ENCODE data around the gene KRTAP10-11. TPM values are rescaled to one million over a fixed set of nuclear protein-coding genes. Genes with fewer than 3 reads are reported as not detected.
A peak's percentile ranks its signal among the peaks of the same experiment; 100 is the strongest.

Gene KRTAP10-11
- total and polyA plus RNA-seq, 2 donors from 2014 or later, result not detected

DNA sequence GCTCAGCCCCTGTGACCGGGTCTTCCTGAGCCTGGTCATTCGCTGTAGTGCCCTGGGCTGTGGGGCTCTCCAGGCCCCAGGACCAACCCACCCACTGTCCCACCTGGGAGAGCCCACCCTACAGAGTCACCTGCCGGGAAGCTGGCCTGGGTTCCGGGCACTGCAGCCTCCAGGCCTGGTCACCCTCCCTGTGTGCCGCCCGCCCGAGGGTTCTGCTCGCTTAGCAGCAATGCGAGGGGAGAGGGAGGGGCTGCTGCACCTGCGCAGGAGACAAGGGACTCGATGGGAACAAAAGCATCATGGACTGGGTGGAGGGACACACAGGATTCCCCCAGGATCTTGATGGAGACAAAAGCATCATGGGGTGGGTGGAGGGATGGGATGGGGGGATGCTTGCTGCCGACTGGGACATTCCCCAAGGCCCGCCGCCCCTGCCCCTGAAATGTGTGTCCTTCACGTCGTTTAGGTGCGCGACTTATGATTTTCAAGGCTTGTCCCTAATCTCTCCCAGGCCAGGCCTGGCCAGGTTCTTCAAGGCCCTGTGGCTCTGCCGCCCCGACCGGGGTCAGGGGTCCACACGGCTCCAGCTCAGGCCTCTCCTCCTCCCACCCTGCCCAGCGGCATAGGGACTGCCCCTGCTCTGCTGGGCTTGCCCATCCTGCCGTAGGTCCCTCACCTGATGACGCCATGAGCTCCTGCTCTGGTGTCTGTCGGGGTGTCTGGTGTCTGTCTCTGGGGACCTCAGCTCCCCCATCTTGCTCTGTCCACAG lies 32.6 kb upstream of the KRTAP10-11 start:
- peak in 1 of 5 donors; percentile 66 for DNase-seq
- intact Hi-C loops (cut with DNase I), result no loop called here

DNA sequence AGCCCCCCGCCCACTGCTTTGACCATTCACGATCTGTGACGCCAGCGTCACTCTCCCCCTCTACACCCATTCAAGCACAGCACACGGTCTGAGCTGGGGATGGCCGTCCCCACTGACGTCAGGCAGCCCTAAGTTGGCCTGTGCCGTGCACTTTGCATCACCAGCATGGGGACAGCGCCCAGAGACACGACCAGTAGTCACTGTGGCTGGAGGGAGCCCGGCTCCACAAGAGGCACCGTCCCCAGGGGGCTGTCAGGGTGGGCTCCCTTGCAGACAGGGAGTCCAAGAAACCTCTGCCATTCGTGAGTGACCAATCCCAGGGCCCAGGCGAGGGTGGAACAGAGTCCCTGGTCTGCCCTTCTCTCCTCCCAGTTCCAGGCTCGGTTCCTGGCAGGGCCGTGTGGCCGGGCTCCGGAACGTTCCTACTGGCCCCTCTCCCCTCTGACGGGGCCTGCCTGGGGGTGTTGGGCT lies 32.0 kb upstream of the KRTAP10-11 start:
- H3K27ac ChIP-seq (ENCODE audit: low read depth in 2 of 2, low read length in 2 of 2), result no peak overlapping the region
- TF ChIP-seq CTCF (IDR thresholded peaks at IDR 0.05; ENCODE audit: borderline replicate concordance, extremely low read depth, insufficient read depth), result no peak
- FAIRE-seq (no peak), DNase-seq (peak in 1 of 5 donors; percentile 55)
- H3K36me3 ChIP-seq (ENCODE audit: control insufficient read depth in 2 of 3, insufficient read depth in 3 of 3, low read length in 3 of 3), result no peaks in the 10 kb centered on the region
- no peaks in the 10 kb centered on the region for H3K27me3 ChIP-seq (ENCODE audit: control insufficient read depth, insufficient read depth, low read length)
- intact Hi-C loops (cut with DNase I), result no loop called here
- H3K9me3 ChIP-seq (ENCODE audit: control insufficient read depth in 2 of 3, insufficient read depth in 1 of 3, low read length in 3 of 3), result peaks cover 0 to 5% (median 0%) of the 10 kb centered on the region in 3 donors
- H3K9ac ChIP-seq (ENCODE audit: low read length in 3 of 3), result no peak overlapping the region
- no peaks in the 10 kb centered on the region for H3K4me1 ChIP-seq (ENCODE audit: control insufficient read depth in 2 of 3, insufficient read depth in 2 of 3, low read depth in 1 of 3, low read length in 3 of 3)
- no peak overlapping the region for H3K4me3 ChIP-seq (ENCODE audit: low read length in 3 of 3)

More for the DNA sequence above, 32.6 kb upstream of the KRTAP10-11 start:
- Histone ChIP-seq H3K9me3 (ENCODE audit: control insufficient read depth in 2 of 3, insufficient read depth in 1 of 3, low read length in 3 of 3) (peaks cover 0 to 5% (median 0%) of the 10 kb centered on the region in 3 donors), H3K27me3 (ENCODE audit: control insufficient read depth, insufficient read depth, low read length) (no peaks in the 10 kb centered on the region), H3K4me1 (ENCODE audit: control insufficient read depth in 2 of 3, insufficient read depth in 2 of 3, low read depth in 1 of 3, low read length in 3 of 3) (no peaks in the 10 kb centered on the region), H3K27ac (ENCODE audit: low read depth in 2 of 2, low read length in 2 of 2) (no peak overlapping the region), H3K4me3 (ENCODE audit: low read length in 3 of 3) (no peak overlapping the region), H3K9ac (ENCODE audit: low read length in 3 of 3) (no peak overlapping the region), H3K36me3 (ENCODE audit: control insufficient read depth in 2 of 3, insufficient read depth in 3 of 3, low read length in 3 of 3) (no peaks in the 10 kb centered on the region)
- TF ChIP-seq CTCF (IDR thresholded peaks at IDR 0.05; ENCODE audit: borderline replicate concordance, extremely low read depth, insufficient read depth), result no peak
- no peak for FAIRE-seq

DNA sequence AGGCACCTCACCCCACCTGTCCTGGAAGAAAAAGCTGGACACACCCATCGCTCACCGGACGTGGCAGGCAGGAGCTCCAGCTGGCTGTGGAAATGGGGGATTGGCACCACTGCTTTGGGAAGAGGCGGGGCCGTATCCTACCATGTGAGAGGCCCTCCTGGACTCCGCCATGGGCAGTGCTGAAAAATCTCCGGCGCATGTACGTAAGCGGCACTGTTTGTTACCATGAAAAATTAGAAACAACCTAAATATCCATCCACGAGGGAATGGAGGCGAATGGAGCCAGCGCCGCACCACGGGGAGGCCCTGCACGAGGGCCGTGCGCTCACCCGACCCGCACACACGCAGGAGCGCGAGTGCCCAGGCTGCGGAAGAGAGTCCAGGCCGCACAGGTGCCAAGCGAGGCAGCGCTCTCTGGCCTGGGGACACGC lies 31.2 kb upstream of the KRTAP10-11 start:
- Histone ChIP-seq H3K36me3 (ENCODE audit: control insufficient read depth in 2 of 3, insufficient read depth in 3 of 3, low read length in 3 of 3) (no peaks in the 10 kb centered on the region), H3K9ac (ENCODE audit: low read length in 3 of 3) (no peak overlapping the region), H3K9me3 (ENCODE audit: control insufficient read depth in 2 of 3, insufficient read depth in 1 of 3, low read length in 3 of 3) (peaks cover 0 to 5% (median 0%) of the 10 kb centered on the region in 3 donors), H3K27me3 (ENCODE audit: control insufficient read depth, insufficient read depth, low read length) (no peaks in the 10 kb centered on the region), H3K4me3 (ENCODE audit: low read length in 3 of 3) (no peak overlapping the region), H3K27ac (ENCODE audit: low read depth in 2 of 2, low read length in 2 of 2) (no peak overlapping the region), H3K4me1 (ENCODE audit: control insufficient read depth in 2 of 3, insufficient read depth in 2 of 3, low read depth in 1 of 3, low read length in 3 of 3) (no peaks in the 10 kb centered on the region)
- intact Hi-C loops (cut with DNase I), result no loop called here
- DNase-seq, result no peak
- no peak for TF ChIP-seq CTCF (IDR thresholded peaks at IDR 0.05; ENCODE audit: borderline replicate concordance, extremely low read depth, insufficient read depth)
- FAIRE-seq, result no peak
